Lower lobe of right lung (tissue), 2 donors: ENCODE results near the gene PALS1. TPM values are rescaled to one million over a fixed set of nuclear protein-coding genes. Genes with fewer than 3 reads are reported as not detected.

Experiments
- ATAC-seq, 2 donors: fragments of 200-7000 bp; cut with Tn5 transposase; one replicate each; pipeline ENCODE4 v1.9.1; 2020 to 2022; ENCODE audit warnings: mild to moderate bottlenecking in 2 of 2, moderate library complexity in 2 of 2
- DNase-seq: peaks from one replicate; pipeline ENCODE4 v3.0.0-alpha.2; 2020
- H3K27ac ChIP-seq: fragments of 200-600 bp; one replicate; pipeline ENCODE4 v1.8.0; 2022
- H3K27me3 ChIP-seq: fragments of 200-600 bp; one replicate; pipeline ENCODE4 v1.8.0; 2022; ENCODE audit warnings: low read depth
- H3K36me3 ChIP-seq: fragments of 200-600 bp; one replicate; pipeline ENCODE4 v1.8.0; 2022; ENCODE audit warnings: mild to moderate bottlenecking
- H3K4me1 ChIP-seq: fragments of 200-600 bp; one replicate; pipeline ENCODE4 v1.8.0; 2022
- H3K4me3 ChIP-seq: fragments of 200-600 bp; one replicate; pipeline ENCODE4 v1.8.0; 2022; ENCODE audit warnings: mild to moderate bottlenecking
- H3K9me3 ChIP-seq: fragments of 200-600 bp; one replicate; pipeline ENCODE4 v1.8.0; 2022
- CTCF ChIP-seq: fragments of 200-600 bp; IDR thresholded peaks from one replicate; pipeline ENCODE4 v1.8.0; 2022; ENCODE audit warnings: antibody characterized with exemption, mild to moderate bottlenecking
- intact Hi-C: fragments of 100-400 bp; cut with DNase I; formaldehyde crosslinking; loops from one replicate; pipeline ENCODE4 v1.11.0; 2022
- total RNA-seq: library from RNA; stranded (reverse); fragmentation: NEBNext Ultra II Directional; extraction: Animal tissue kit (Norgen Biotek cat#: 25700); gene quantifications from one replicate; pipeline ENCODE4 v1.2.1, GENCODE V29; 2021
- donor health status: DM: no; HTN: yes; CAD: no; lungs with severe emphysema.

Gene PALS1
- total RNA-seq, 1 donor from 2014 or later = 29.1 TPM

- no peaks in the 10 kb centered on the region for H3K36me3 ChIP-seq
- no peaks in the 10 kb centered on the region for H3K4me1 ChIP-seq
- H3K4me3 ChIP-seq = no peak overlapping the region
- H3K27ac ChIP-seq = no peak overlapping the region
- TF ChIP-seq CTCF = no peak
- no peak for DNase-seq
- intact Hi-C loops = no loop called here
- ATAC-seq = no peak
- H3K27me3 ChIP-seq = no peaks in the 10 kb centered on the region
- no peaks in the 10 kb centered on the region for H3K9me3 ChIP-seq
These were observed 33.4 kb upstream of the PALS1 start for GRCh38 chr14:67207810-67208209.

- Histone ChIP-seq H3K36me3 (no peaks in the 10 kb centered on the region), H3K27me3 (no peaks in the 10 kb centered on the region), H3K9me3 (no peaks in the 10 kb centered on the region), H3K4me1 (no peaks in the 10 kb centered on the region), H3K4me3 (no peak overlapping the region), H3K27ac (no peak overlapping the region)
- no peak for DNase-seq
- intact Hi-C loops = no loop called here
- no peak for ATAC-seq
- TF ChIP-seq CTCF = no peak
These were observed 23.1 kb upstream of the PALS1 start for GRCh38 chr14:67218126-67218525.

GRCh38 chr14:67221248-67221981 lies 19.8 kb upstream of the PALS1 start:
- Histone ChIP-seq H3K4me1 (no peaks in the 10 kb centered on the region), H3K9me3 (no peaks in the 10 kb centered on the region), H3K27ac (no peak overlapping the region), H3K27me3 (no peaks in the 10 kb centered on the region), H3K4me3 (no peak overlapping the region), H3K36me3 (no peaks in the 10 kb centered on the region)
- ATAC-seq (peak; percentile 74 to 91), DNase-seq (no peak)
- no peak for TF ChIP-seq CTCF
- intact Hi-C loops = no loop called here

GRCh38 chr14:67221982-67222328 lies 19.3 kb upstream of the PALS1 start:
- ATAC-seq = no peak
- intact Hi-C loops = no loop called here
- Histone ChIP-seq H3K9me3 (no peaks in the 10 kb centered on the region), H3K27me3 (no peaks in the 10 kb centered on the region), H3K36me3 (no peaks in the 10 kb centered on the region), H3K4me3 (no peak overlapping the region), H3K4me1 (no peaks in the 10 kb centered on the region), H3K27ac (no peak overlapping the region)
- no peak for TF ChIP-seq CTCF
- DNase-seq = no peak

GRCh38 chr14:67225523-67225922 lies 15.7 kb upstream of the PALS1 start:
- no peaks in the 10 kb centered on the region for H3K27me3 ChIP-seq
- H3K27ac ChIP-seq = no peak overlapping the region
- no peak for TF ChIP-seq CTCF
- intact Hi-C loops = no loop called here
- ATAC-seq (no peak), DNase-seq (no peak)
- no peaks in the 10 kb centered on the region for H3K36me3 ChIP-seq
- no peaks in the 10 kb centered on the region for H3K4me1 ChIP-seq
- no peak overlapping the region for H3K4me3 ChIP-seq
- no peaks in the 10 kb centered on the region for H3K9me3 ChIP-seq
